ENCODE results near the gene TERB1. TPM values are rescaled to one million over a fixed set of nuclear protein-coding genes. Genes with fewer than 3 reads are reported as not detected.

Gene TERB1
- total and polyA plus RNA-seq, 2 of the 13 experiments (the other 11 are each of a cell fraction or from before 2014, with no cell fraction given) = not detected

GRCh38 chr16:66830422-66831404 lies 29.3 kb upstream of the TERB1 start, which contains the start of gene NAE1 (continued):
- TF ChIP-seq SP5 (CRISPR knock-in tag; IDR thresholded peaks at IDR 0.05; ENCODE audit: borderline replicate concordance, low read depth) (0 out of 2 replicates have a peak, but pooled peaks have one; percentile 5), ZNF562 (CRISPR knock-in tag; IDR thresholded peaks at IDR 0.05; ENCODE audit: borderline replicate concordance) (no peak), CREBL2 (CRISPR knock-in tag; IDR thresholded peaks at IDR 0.05; ENCODE audit: borderline replicate concordance) (peak; percentile 71; the same call in 1 of the 2 replicates), ZNF75D (CRISPR knock-in tag; IDR thresholded peaks at IDR 0.05; ENCODE audit: borderline replicate concordance) (no peak; the same call in 1 of the 2 replicates), DZIP1 (CRISPR knock-in tag; IDR thresholded peaks at IDR 0.05) (peak; percentile 98), IRF9 (CRISPR knock-in tag; IDR thresholded peaks at IDR 0.05; ENCODE audit: borderline replicate concordance) (peak; percentile 93; the same call in 1 of the 2 replicates), ZFX (CRISPR knock-in tag; IDR thresholded peaks at IDR 0.05; ENCODE audit: low read depth) (peak; percentile 100), HOMEZ (CRISPR knock-in tag; IDR thresholded peaks at IDR 0.05; ENCODE audit: low read depth) (no peak), PLRG1 (conservative IDR thresholded peaks at IDR 0.05) (no peak), ZNF260 (CRISPR knock-in tag; IDR thresholded peaks at IDR 0.05; ENCODE audit: borderline replicate concordance, low read depth) (no peak), KAT8 (CRISPR knock-in tag; IDR thresholded peaks at IDR 0.05) (peak; percentile 58; the same call in 1 of the 2 replicates), PAWR (CRISPR knock-in tag; IDR thresholded peaks at IDR 0.05; ENCODE audit: borderline replicate concordance) (no peak), GTF3A (CRISPR knock-in tag; conservative IDR thresholded peaks at IDR 0.05) (no peak; the same call in 1 of the 2 replicates), ZNF292 (CRISPR knock-in tag; IDR thresholded peaks at IDR 0.05; ENCODE audit: borderline replicate concordance, low read depth) (peak; percentile 23; the same call in 1 of the 2 replicates), BATF2 (CRISPR knock-in tag; IDR thresholded peaks at IDR 0.05) (no peak; the same call in 1 of the 2 replicates), TRIM22 (IDR thresholded peaks at IDR 0.05) (no peak), ZNF362 (CRISPR knock-in tag; IDR thresholded peaks at IDR 0.05; ENCODE audit: borderline replicate concordance) (no peak)
